Aorta (tissue), 5 donors: ENCODE measurements around the gene MUSTN1. TPM values are rescaled to one million over a fixed set of nuclear protein-coding genes. Genes with fewer than 3 reads are reported as not detected.

Experiments
- ATAC-seq: fragments of 200-7000 bp; cut with Tn5 transposase; one replicate; pipeline ENCODE4 v1.9.1; 2022; ENCODE audit warnings: moderate library complexity; ENCODE audit not compliant: low FRiP score
- DNase-seq, 2 donors: peaks; one replicate each; pipeline ENCODE4 v3.0.0-alpha.2; 2020
- H3K27ac ChIP-seq, 2 donors: one replicate each; pipeline ENCODE4 v1.5.1; 2013; ENCODE audit warnings: low read length in 2 of 2, mild to moderate bottlenecking in 2 of 2, moderate library complexity in 2 of 2, control low read depth in 1 of 2, inconsistent platforms in 1 of 2, low read depth in 1 of 2
- H3K27me3 ChIP-seq, 2 donors: one replicate each; pipeline ENCODE4 v1.6.1; 2013; ENCODE audit warnings: control low read depth in 1 of 2, low read length in 1 of 2, mild to moderate bottlenecking in 1 of 2, moderate library complexity in 1 of 2; ENCODE audit not compliant: insufficient read depth in 2 of 2, control insufficient read depth in 1 of 2
- H3K36me3 ChIP-seq, 2 donors: one replicate each; pipeline ENCODE4 v1.6.1; 2013; ENCODE audit warnings: control low read depth in 1 of 2, low read length in 1 of 2, mild to moderate bottlenecking in 1 of 2; ENCODE audit not compliant: insufficient read depth in 2 of 2, control insufficient read depth in 1 of 2
- H3K4me1 ChIP-seq, 2 donors: one replicate each; pipeline ENCODE4 v1.6.1; 2013; ENCODE audit warnings: low read length in 2 of 2, control low read depth in 1 of 2, mild to moderate bottlenecking in 1 of 2, moderate library complexity in 1 of 2; ENCODE audit not compliant: insufficient read depth in 2 of 2, control insufficient read depth in 1 of 2
- H3K4me3 ChIP-seq, 2 donors: one replicate each; pipeline ENCODE4 v1.5.1; 2013; ENCODE audit warnings: low read length in 2 of 2, control low read depth in 1 of 2, mild to moderate bottlenecking in 1 of 2
- H3K9me3 ChIP-seq: one replicate; pipeline ENCODE4 v1.6.1; 2013; ENCODE audit warnings: mild to moderate bottlenecking, low read length; ENCODE audit not compliant: control insufficient read depth
- WGBS, 2 donors: extraction: QIAGEN DNeasy Blood & Tissue Kit; methylation state at CpG; one replicate each; pipeline ENCODE4 v1.1.7; 2013; 5-methylcytosine and 5-hydroxymethylcytosine counted together
- intact Hi-C, 2 donors: fragments of 100-400 bp; cut with DNase I; formaldehyde crosslinking; loops; one replicate each; pipeline versions ENCODE4 v1.14.2 to v1.15.0; 2022
- polyA plus RNA-seq, 2 donors: library from polyadenylated mRNA; stranded (reverse); fragments of 200-250 nt; gene quantifications; one replicate each; pipeline ENCODE4 v1.2.3, GENCODE V29; 2013
- total RNA-seq, 2 donors: library from RNA; stranded (reverse); fragmentation: NEBNext Ultra II Directional; extraction: Animal tissue kit (Norgen Biotek cat#: 25700); gene quantifications; one replicate each; pipeline ENCODE4 v1.2.1, GENCODE V29; 2021
- donor health status: healthy with polysubstance abuse.
- donor health status: Bipolar disorder and iron deficiency.
- donor health status: DM: no; HTN: no; CAD: no.
- donor health status: DM: no; HTN: no; CAD: no.
- donor health status: DM: yes; HTN: yes; CAD: no.

MUSTN1 gene
- total and polyA plus RNA-seq, 4 donors = 29.7 to 474 (median 71.7) TPM

DNA sequence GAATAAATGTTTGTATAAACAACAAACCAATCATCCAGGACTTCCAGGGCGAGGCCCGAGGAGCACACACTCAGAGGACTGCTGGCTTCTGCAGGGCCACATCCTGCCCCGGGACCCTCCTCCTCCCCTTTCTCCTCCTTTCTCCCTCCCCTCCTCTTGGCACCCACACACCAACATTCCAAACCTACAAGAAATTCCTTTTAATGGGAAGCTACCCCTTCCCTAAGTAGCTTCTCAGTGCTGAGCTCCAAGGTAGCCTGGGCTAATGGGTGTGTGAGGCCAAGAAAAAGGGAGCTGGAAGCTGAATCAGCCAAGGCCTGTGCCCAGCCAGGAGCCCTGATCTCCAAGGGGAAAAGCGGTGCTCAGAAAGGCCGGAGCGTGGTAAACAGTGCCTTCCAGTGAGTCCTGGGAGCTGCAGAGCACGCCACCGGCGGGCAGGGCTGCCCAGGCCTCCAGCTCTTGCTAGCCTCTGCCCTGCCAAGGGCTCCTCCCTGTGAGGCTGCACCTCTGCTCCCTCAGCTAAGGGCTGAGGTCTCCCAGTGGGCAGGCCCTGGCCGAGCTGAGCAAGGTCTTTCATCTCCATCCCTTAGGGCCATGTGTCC lies 36.3 kb downstream of the MUSTN1 start:
- intact Hi-C loops = no loop called here
- ATAC-seq = no peak
- Histone ChIP-seq H3K27ac (no peak overlapping the region), H3K4me1 (no peaks in the 10 kb centered on the region), H3K36me3 (no peaks in the 10 kb centered on the region), H3K27me3 (no peaks in the 10 kb centered on the region), H3K4me3 (no peak overlapping the region), H3K9me3 (no peaks in the 10 kb centered on the region)
- no peak for DNase-seq
- 40 to 59% methylated on average over 10 of the region's 10 CpGs for WGBS, 2 donors

DNA sequence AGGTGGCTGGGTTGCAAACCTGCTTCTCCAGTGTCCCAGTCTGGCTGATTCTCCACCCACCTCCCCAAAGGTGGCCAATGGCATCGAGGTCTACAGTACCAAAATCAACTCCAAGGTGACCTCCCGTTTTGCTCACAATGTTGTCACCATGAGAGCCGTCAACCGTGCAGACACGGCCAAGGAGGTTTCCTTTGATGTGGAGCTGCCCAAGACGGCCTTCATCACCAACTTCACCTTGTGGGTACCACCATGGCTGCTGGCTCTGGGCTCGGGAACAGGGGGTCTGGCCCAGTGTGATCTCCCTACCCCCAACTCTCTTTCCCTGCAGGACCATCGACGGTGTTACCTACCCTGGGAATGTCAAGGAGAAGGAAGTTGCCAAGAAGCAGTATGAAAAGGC lies 38.4 kb downstream of the MUSTN1 start:
- H3K36me3 ChIP-seq = no peaks in the 10 kb centered on the region
- H3K27me3 ChIP-seq = no peaks in the 10 kb centered on the region
- intact Hi-C loops = no loop called here
- no peaks in the 10 kb centered on the region for H3K9me3 ChIP-seq
- DNase-seq = no peak
- no peak for ATAC-seq
- H3K4me3 ChIP-seq = no peak overlapping the region
- no peak overlapping the region for H3K27ac ChIP-seq
- WGBS, 2 donors = 95 to 98% methylated on average over 9 of the region's 9 CpGs
- H3K4me1 ChIP-seq = no peaks in the 10 kb centered on the region

DNA sequence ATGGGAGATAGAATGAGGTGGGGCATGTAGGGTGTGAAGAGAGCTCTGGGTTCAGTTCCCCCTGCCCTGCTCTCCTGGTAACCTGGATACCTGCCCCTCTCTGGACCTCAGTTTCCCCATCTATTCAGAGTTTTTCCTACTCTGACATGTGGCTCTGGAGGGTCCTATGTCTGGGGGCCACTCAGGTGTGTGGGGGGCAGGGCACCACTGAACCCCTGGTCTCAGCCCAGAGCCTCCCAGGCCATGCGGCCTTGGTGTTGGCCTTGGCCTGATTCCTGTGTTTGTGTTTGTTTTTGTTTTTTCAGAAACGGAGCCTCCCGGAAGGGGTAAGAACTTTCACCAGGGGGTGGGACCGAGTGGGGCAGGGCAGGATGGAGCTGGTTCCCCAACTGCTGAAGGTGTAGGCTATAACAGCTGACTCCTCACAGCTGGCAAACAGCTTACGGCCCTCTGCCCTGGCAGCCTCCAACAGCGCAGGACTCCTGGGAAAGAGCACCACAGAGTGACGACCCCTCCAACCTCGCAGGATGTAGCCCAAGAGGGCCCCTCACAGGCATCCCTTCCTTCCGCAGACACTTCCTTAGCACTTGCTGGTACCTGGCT lies 39.4 kb downstream of the MUSTN1 start:
- DNase-seq (no peak), ATAC-seq (no peak)
- H3K27me3 ChIP-seq = no peaks in the 10 kb centered on the region
- H3K4me1 ChIP-seq = no peaks in the 10 kb centered on the region
- intact Hi-C loops = no loop called here
- WGBS, 2 donors = 55% methylated on average over 9 of the region's 9 CpGs
- H3K9me3 ChIP-seq = no peaks in the 10 kb centered on the region
- H3K4me3 ChIP-seq = no peak overlapping the region
- H3K36me3 ChIP-seq = no peaks in the 10 kb centered on the region
- no peak overlapping the region for H3K27ac ChIP-seq

DNA sequence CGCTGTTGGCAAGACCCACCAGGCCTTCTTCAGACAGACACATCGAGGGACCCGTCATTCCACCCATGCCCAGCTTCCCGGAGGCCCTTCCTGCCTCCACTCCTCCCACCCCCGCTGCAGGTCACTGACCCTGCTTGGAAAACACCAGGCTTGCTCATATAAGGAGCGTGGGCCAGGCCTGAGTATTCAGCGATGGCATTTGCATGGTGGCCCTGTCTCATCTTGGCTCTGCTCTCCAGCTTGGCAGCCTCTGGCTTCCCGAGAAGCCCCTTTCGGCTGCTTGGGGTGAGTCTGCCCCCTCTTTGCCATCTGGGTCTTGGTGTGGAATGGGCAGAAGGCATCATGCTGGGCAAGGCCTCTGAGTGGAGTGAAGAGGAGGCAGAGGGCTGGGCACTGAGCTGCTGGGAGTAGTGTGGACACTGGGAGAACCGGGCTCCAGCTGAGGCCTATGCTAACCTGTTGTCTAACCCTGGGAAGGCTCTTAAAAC lies 40.2 kb downstream of the MUSTN1 start, which contains the start of gene ITIH3:
Gene ITIH3 (plus strand): TSS at position 185 of the 488 bp plus-strand sequence. CDS start 8 bp downstream, at position 193.
- H3K4me3 ChIP-seq = no peak within 1 kb of the TSS
- no peaks in the 10 kb centered on the region for H3K36me3 ChIP-seq
- ATAC-seq (no peak), DNase-seq (no peak)
- intact Hi-C loops = no loop called here
- H3K9me3 ChIP-seq = no peaks in the 10 kb centered on the region
- no peaks in the 10 kb centered on the region for H3K27me3 ChIP-seq
- 68 to 69% methylated on average over 10 of the region's 10 CpGs for WGBS, 2 donors
- no peaks in the 10 kb centered on the region for H3K4me1 ChIP-seq
- no peak within 1 kb of the TSS for H3K27ac ChIP-seq

DNA sequence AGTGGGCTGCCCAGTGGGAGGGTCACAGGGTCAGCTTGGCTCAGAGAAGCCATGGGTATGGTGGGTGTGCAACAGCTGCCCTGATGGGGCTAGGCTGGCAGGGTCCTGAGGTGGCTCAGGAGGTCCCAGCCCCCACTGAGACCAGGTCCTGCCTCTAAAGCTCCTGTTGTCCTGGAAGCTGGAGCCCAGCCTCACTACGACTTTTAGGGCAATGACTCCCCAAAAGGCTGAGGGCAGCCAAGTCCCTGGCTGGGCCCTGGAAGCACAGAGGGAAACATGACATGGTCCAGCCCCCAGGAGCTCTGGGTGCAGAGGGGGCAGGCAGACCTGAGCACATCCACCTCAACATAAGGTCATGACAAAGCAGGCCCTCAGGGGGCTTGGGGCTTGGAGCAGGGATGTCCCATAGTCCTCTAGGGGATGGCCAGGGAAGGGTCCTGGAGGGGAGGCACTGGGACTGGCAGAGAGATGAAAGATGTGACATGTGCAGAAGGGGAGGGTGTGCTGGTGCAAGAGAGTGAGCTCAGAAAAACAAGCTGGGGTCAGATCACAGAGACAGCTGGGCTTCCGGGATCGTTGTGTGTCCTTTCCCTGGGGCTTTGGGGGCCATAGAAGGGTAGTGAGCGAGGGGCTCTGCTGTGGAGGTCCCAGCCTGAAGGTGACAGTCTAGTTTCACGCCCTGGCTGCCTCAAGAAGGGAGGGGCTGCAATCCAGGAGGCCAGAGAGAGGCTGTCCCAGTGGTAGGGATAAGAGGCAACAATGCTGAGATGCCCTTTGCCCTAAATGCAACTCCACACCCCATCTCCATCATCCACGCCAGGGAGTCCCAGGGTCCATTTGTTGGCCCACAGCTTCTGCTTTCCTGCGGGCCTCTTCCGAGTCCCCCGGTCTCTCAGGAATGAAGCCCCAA lies 40.9 kb downstream of the MUSTN1 start:
- no peaks in the 10 kb centered on the region for H3K36me3 ChIP-seq
- 79 to 85% methylated on average over 8 to 9 of the region's 9 CpGs for WGBS, 2 donors
- ATAC-seq = no peak

DNA sequence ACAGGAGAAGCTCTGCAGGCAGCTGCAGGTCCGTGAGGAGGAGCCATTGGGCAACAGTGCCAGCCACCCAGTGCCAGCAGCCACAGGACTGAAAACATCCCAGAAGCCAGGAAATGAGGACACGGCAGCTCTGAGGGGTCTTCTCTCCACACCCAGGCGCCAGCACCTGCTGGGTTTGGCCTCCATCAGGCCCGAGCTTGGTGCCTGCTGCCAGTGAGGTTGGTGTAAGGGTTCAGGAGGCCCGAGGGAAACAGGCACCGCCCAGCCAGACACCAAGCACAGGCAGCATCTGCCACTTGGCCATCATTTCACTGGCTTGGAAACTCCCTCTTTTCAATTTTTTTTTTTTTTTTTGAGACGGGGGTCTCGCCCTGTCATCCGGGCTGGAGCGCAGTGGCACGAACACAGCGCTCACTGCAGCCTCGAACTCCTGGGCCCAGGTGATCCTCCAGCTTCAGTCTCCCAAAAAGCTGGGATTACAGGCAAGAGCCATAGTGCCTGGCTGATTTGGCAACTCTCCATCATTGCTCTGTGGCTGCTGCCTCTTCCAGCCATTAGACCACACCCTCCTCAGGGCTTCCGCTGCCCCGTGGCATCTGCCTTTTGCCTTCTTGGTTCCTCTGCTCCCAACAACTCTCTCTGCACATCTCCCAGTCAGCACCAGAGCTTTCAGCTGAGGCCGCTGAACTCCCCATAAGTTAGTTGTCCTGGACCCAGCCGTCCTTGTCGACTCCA lies 41.7 kb downstream of the MUSTN1 start:
- H3K27me3 ChIP-seq = no peaks in the 10 kb centered on the region
- ATAC-seq = no peak
- no peaks in the 10 kb centered on the region for H3K9me3 ChIP-seq
- no peak overlapping the region for H3K4me3 ChIP-seq
- WGBS, 2 donors = 80 to 81% methylated on average over 18 of the region's 18 CpGs
- H3K4me1 ChIP-seq = no peaks in the 10 kb centered on the region
- intact Hi-C loops = no loop called here
- no peak for DNase-seq
- H3K36me3 ChIP-seq = no peaks in the 10 kb centered on the region
- no peak overlapping the region for H3K27ac ChIP-seq

More for the DNA sequence above, 40.9 kb downstream of the MUSTN1 start:
- Histone ChIP-seq H3K4me1 (no peaks in the 10 kb centered on the region), H3K9me3 (no peaks in the 10 kb centered on the region), H3K27ac (no peak overlapping the region), H3K4me3 (no peak overlapping the region), H3K27me3 (no peaks in the 10 kb centered on the region)
- intact Hi-C loops = no loop called here
- DNase-seq = no peak

DNA sequence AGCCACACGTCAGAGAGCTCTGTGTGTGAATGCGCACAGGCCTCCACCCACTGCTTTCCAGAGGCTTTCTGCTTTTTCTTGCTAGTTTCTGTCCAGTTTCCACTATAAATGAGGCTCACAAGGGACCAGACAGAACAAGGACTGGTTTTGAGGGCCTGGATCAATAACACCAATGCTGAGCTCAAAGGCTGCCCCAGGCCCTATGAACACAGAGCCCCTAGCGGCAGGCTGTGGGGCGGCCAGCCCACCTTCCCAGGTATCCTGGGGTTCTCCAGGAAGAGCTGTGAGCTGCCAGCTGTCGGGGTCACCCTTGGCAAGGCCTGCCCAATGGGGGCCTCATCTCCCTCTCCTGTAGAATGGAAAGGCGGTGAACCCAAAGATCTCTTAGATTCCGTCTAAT lies 42.4 kb downstream of the MUSTN1 start:
- no peaks in the 10 kb centered on the region for H3K36me3 ChIP-seq
- ATAC-seq (no peak), DNase-seq (no peak)
- H3K4me1 ChIP-seq = no peaks in the 10 kb centered on the region
- H3K27ac ChIP-seq = no peak overlapping the region
- WGBS, 2 donors = 91 to 94% methylated on average over 7 of the region's 7 CpGs
- intact Hi-C loops = no loop called here
- H3K27me3 ChIP-seq = no peaks in the 10 kb centered on the region
- H3K4me3 ChIP-seq = no peak overlapping the region
- H3K9me3 ChIP-seq = no peaks in the 10 kb centered on the region

DNA sequence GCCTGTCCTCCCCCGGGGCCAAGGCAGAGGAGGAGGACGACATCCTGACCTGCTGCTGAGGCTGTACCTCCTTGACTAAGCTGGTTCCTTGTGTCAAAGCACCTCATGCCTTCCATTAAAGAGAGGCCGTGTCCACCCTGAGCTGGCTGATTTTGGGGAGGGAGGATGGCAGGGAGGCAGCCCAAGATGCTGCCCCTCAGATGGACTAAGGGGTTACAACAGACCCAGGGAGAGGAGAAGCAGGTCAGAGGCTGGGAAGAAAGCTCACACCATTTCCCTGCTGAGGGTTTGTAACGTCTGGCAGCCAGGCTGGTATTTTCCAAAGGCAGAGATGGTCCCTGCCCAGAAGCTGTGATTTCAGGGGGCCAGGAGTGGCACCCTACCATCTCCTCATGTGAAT lies 42.9 kb downstream of the MUSTN1 start:
- no peak for DNase-seq
- H3K27me3 ChIP-seq = no peaks in the 10 kb centered on the region
- H3K27ac ChIP-seq = no peak overlapping the region
- no peak for ATAC-seq
- no peaks in the 10 kb centered on the region for H3K36me3 ChIP-seq
- H3K4me1 ChIP-seq = no peaks in the 10 kb centered on the region
- no peak overlapping the region for H3K4me3 ChIP-seq
- WGBS, 2 donors = 86 to 88% methylated on average over 4 of the region's 4 CpGs
- intact Hi-C loops = no loop called here
- H3K9me3 ChIP-seq = no peaks in the 10 kb centered on the region
